H9 (cell line): Measurements from ENCODE around the gene PRKAG2. TPM values are rescaled to one million over a fixed set of nuclear protein-coding genes. Genes with fewer than 3 reads are reported as not detected.

Experiments
- DNase-seq: peaks from one replicate; pipeline ENCODE4 v3.0.0-alpha.2; 2017
- H2AFZ ChIP-seq: one replicate; pipeline ENCODE4 v1.6.1; 2013; ENCODE audit warnings: mild to moderate bottlenecking, low read length, control low read depth, moderate library complexity
- H2AK5ac ChIP-seq: 2 replicates; pipeline ENCODE4 v1.6.1; 2013; ENCODE audit warnings: low read length, control low read depth, mixed read lengths; ENCODE audit not compliant: insufficient read length
- H2BK120ac ChIP-seq: one replicate; pipeline ENCODE4 v1.6.1; 2013; ENCODE audit warnings: low read depth, mild to moderate bottlenecking, low read length, control low read depth, inconsistent platforms; ENCODE audit not compliant: poor library complexity, severe bottlenecking
- H2BK12ac ChIP-seq: 2 replicates; pipeline ENCODE4 v1.6.1; 2013; ENCODE audit warnings: low read length, control low read depth, mixed read lengths, low read depth; ENCODE audit not compliant: insufficient read length
- H2BK15ac ChIP-seq: 2 replicates; pipeline ENCODE4 v1.6.1; 2013; ENCODE audit warnings: low read depth, low read length, control low read depth
- H2BK20ac ChIP-seq: one replicate; pipeline ENCODE4 v1.6.1; 2013; ENCODE audit warnings: low read depth, mild to moderate bottlenecking, low read length, control low read depth, inconsistent platforms; ENCODE audit not compliant: poor library complexity, severe bottlenecking
- H2BK5ac ChIP-seq: 2 replicates; pipeline ENCODE4 v1.6.1; 2013; ENCODE audit warnings: low read length, control low read depth, mixed read lengths; ENCODE audit not compliant: insufficient read length
- H3K14ac ChIP-seq: 2 replicates; pipeline ENCODE4 v1.6.1; 2013; ENCODE audit warnings: low read length, control low read depth; ENCODE audit not compliant: insufficient read depth
- H3K18ac ChIP-seq: 2 replicates; pipeline ENCODE4 v1.6.1; 2013; ENCODE audit warnings: low read depth, mild to moderate bottlenecking, mixed read lengths, low read length, control low read depth; ENCODE audit not compliant: insufficient read length
- H3K23ac ChIP-seq: 2 replicates; pipeline ENCODE4 v1.6.1; 2013; ENCODE audit warnings: low read length, control low read depth, mixed read lengths, low read depth; ENCODE audit not compliant: insufficient read length
- H3K23me2 ChIP-seq: 2 replicates; pipeline ENCODE4 v1.6.1; 2013; ENCODE audit warnings: low read depth, mild to moderate bottlenecking, mixed read lengths, low read length, control low read depth; ENCODE audit not compliant: insufficient read length, poor library complexity, severe bottlenecking
- H3K27ac ChIP-seq: 2 replicates; pipeline ENCODE4 v1.5.1; 2013; ENCODE audit warnings: low read length, control low read depth, mixed read lengths, low read depth; ENCODE audit not compliant: insufficient read length
- H3K27me3 ChIP-seq: 2 replicates; pipeline ENCODE4 v1.6.1; 2013; ENCODE audit warnings: low read length, control low read depth, inconsistent platforms; ENCODE audit not compliant: insufficient read depth
- H3K4ac ChIP-seq: 2 replicates; pipeline ENCODE4 v1.6.1; 2013; ENCODE audit warnings: low read depth, mild to moderate bottlenecking, control low read depth, inconsistent platforms, low read length, moderate library complexity
- H3K4me1 ChIP-seq: 2 replicates; pipeline ENCODE4 v1.6.1; 2013; ENCODE audit warnings: low read length, control low read depth, inconsistent platforms; ENCODE audit not compliant: insufficient read depth
- H3K4me2 ChIP-seq: 2 replicates; pipeline ENCODE4 v1.6.1; 2013; ENCODE audit warnings: low read length, control low read depth, mixed read lengths; ENCODE audit not compliant: insufficient read length, insufficient read depth
- H3K56ac ChIP-seq: 2 replicates; pipeline ENCODE4 v1.6.1; 2013; ENCODE audit warnings: low read depth, mild to moderate bottlenecking, mixed read lengths, low read length, control low read depth; ENCODE audit not compliant: insufficient read length
- H3K79me1 ChIP-seq: 2 replicates; pipeline ENCODE4 v1.6.1; 2013; ENCODE audit warnings: low read depth, mild to moderate bottlenecking, moderate library complexity, low read length, control low read depth, inconsistent platforms; ENCODE audit not compliant: insufficient read depth, poor library complexity, severe bottlenecking
- H3K79me2 ChIP-seq: 2 replicates; pipeline ENCODE4 v1.6.1; 2013; ENCODE audit warnings: low read length, control low read depth, inconsistent platforms; ENCODE audit not compliant: insufficient read depth
- H3K9ac ChIP-seq: 2 replicates; pipeline ENCODE4 v1.6.1; 2013; ENCODE audit warnings: low read length, control low read depth, mixed read lengths; ENCODE audit not compliant: insufficient read length; ENCODE audit errors: extremely low read depth
- H3K9me3 ChIP-seq: one replicate; pipeline ENCODE4 v1.6.1; 2013; ENCODE audit warnings: low read depth, low read length, inconsistent platforms; ENCODE audit not compliant: control insufficient read depth
- H3T11ph ChIP-seq: one replicate; pipeline ENCODE4 v1.6.1; 2013; ENCODE audit warnings: mild to moderate bottlenecking, low read length, control low read depth, inconsistent platforms
- H4K20me1 ChIP-seq: one replicate; pipeline ENCODE4 v1.6.1; 2013; ENCODE audit not compliant: control insufficient read depth, insufficient read length, insufficient read depth
- H4K5ac ChIP-seq: 2 replicates; pipeline ENCODE4 v1.6.1; 2013; ENCODE audit warnings: low read depth, mild to moderate bottlenecking, mixed read lengths, low read length, control low read depth; ENCODE audit not compliant: insufficient read length
- H4K8ac ChIP-seq: replicated peaks from 2 replicates; pipeline ENCODE4 v1.6.1; 2013; ENCODE audit warnings: low read length, control low read depth, mixed read lengths, low read depth; ENCODE audit not compliant: insufficient read length
- H4K91ac ChIP-seq: 2 replicates; pipeline ENCODE4 v1.6.1; 2013; ENCODE audit warnings: low read depth, mild to moderate bottlenecking, moderate library complexity, mixed read lengths, low read length, control low read depth; ENCODE audit not compliant: insufficient read length
- H3K27ac Mint-ChIP-seq, 3 experiments: 2 replicates in 2 of 3; 3 replicates in 1 of 3; pipeline ENCODE4 v1.8.0; 2020 to 2021; ENCODE audit warnings: mixed read lengths in 3 of 3, mild to moderate bottlenecking in 1 of 3, moderate library complexity in 1 of 3
- H3K27me3 Mint-ChIP-seq: 2 replicates; pipeline ENCODE4 v1.8.0; 2021; ENCODE audit warnings: low read depth, mild to moderate bottlenecking, moderate library complexity, mixed read lengths
- H3K36me3 Mint-ChIP-seq, 3 experiments: 2 replicates in 2 of 3; 3 replicates in 1 of 3; pipeline ENCODE4 v1.8.0; 2020 to 2021; ENCODE audit warnings: low read depth in 3 of 3, mixed read lengths in 3 of 3; ENCODE audit not compliant: insufficient read depth in 1 of 3
- H3K4me1 Mint-ChIP-seq, 2 experiments: 2 replicates each; pipeline ENCODE4 v1.8.0; 2020; ENCODE audit warnings: mixed read lengths in 2 of 2
- H3K4me3 Mint-ChIP-seq, 2 experiments: 2 replicates in 1 of 2; 3 replicates in 1 of 2; pipeline ENCODE4 v1.8.0; 2020 to 2021; ENCODE audit warnings: mild to moderate bottlenecking in 2 of 2, mixed read lengths in 2 of 2, moderate library complexity in 1 of 2
- H3K9me3 Mint-ChIP-seq, 2 experiments: 2 replicates in 1 of 2; 3 replicates in 1 of 2; pipeline ENCODE4 v1.8.0; 2020; ENCODE audit warnings: mild to moderate bottlenecking in 2 of 2, mixed read lengths in 2 of 2, moderate library complexity in 1 of 2
- CTCF ChIP-seq: fragments of 200-600 bp; sonication (generic); conservative IDR thresholded peaks from 3 replicates; pipeline ENCODE4 v1.8.0; 2021; ENCODE audit warnings: antibody characterized with exemption, mild to moderate bottlenecking
- WGBS: extraction: QIAGEN DNeasy Blood & Tissue Kit; methylation state at CpG from one replicate; pipeline ENCODE4 v1.1.7; 2013; ENCODE audit warnings: missing lambda C conversion rate, low lambda C conversion rate, mixed read lengths; ENCODE audit not compliant: insufficient read length; ENCODE audit errors: extremely low coverage; 5-methylcytosine and 5-hydroxymethylcytosine counted together
- total RNA-seq: library from RNA; stranded (reverse); gene quantifications from 2 replicates; pipeline ENCODE4 v1.2.1, GENCODE V29; 2021

The PRKAG2 gene
- total RNA-seq, 1 experiment from 2014 or later: 11.8 TPM

- TF ChIP-seq CTCF: no peak
These were observed 325.1 kb downstream of the PRKAG2 start for GRCh38 chr7:151551820-151552219.

More at GRCh38 chr7:151551820-151552219, 325.1 kb downstream of the PRKAG2 start:
- H2BK15ac ChIP-seq: no peak overlapping the region
- no peak overlapping the region for H3T11ph ChIP-seq
- no peaks in the 10 kb centered on the region for H3K4me1 ChIP-seq
- no peaks in the 10 kb centered on the region for H4K20me1 ChIP-seq
- no peaks in the 10 kb centered on the region for H3K23me2 ChIP-seq
- H4K8ac ChIP-seq: no peak overlapping the region
- Mint-ChIP-seq H3K9me3 (no peaks in the 10 kb centered on the region; a peak in 1 of 5 replicates), H3K36me3 (no peaks in the 10 kb centered on the region; a peak in 1 of 7 replicates), H3K4me1 (peaks cover 9 to 24% of the 10 kb centered on the region in 2 experiments), H3K27ac (peak overlapping the region in 1 of 3 experiments; percentile 64; a peak in 2 of 7 replicates), H3K27me3 (peaks cover 2% of the 10 kb centered on the region; the same call in 1 of the 2 replicates), H3K4me3 (no peak overlapping the region)
- H4K5ac ChIP-seq: no peak overlapping the region
- H3K4ac ChIP-seq: no peak overlapping the region
- no peak overlapping the region for H2BK120ac ChIP-seq
- H2BK20ac ChIP-seq: no peak overlapping the region
- H2BK5ac ChIP-seq: no peak overlapping the region
- H3K79me1 ChIP-seq: no peaks in the 10 kb centered on the region
- H3K14ac ChIP-seq: no peak overlapping the region
- no peak overlapping the region for H3K27ac ChIP-seq
- H3K79me2 ChIP-seq: no peaks in the 10 kb centered on the region
- H3K9ac ChIP-seq: no peak overlapping the region
- no peak overlapping the region for H3K23ac ChIP-seq
- H2AK5ac ChIP-seq: no peak overlapping the region
- WGBS: no CpG with 5 or more reads among the region's 7 CpGs
- DNase-seq: no peak
- no peak overlapping the region for H4K91ac ChIP-seq
- H3K27me3 ChIP-seq: no peaks in the 10 kb centered on the region
- H2AFZ ChIP-seq: no peak overlapping the region
- no peak overlapping the region for H2BK12ac ChIP-seq
- no peak overlapping the region for H3K56ac ChIP-seq
- no peaks in the 10 kb centered on the region for H3K9me3 ChIP-seq
- H3K18ac ChIP-seq: no peak overlapping the region
- H3K4me2 ChIP-seq: no peak overlapping the region
